ENCODE data around the gene SIGLEC8.
"Not testable (repeated sequence)": the region's sequence is repeated elsewhere in the genome, so short reads cannot be mapped to it uniquely, and the experiment has no call there.

SIGLEC8 gene

DNA sequence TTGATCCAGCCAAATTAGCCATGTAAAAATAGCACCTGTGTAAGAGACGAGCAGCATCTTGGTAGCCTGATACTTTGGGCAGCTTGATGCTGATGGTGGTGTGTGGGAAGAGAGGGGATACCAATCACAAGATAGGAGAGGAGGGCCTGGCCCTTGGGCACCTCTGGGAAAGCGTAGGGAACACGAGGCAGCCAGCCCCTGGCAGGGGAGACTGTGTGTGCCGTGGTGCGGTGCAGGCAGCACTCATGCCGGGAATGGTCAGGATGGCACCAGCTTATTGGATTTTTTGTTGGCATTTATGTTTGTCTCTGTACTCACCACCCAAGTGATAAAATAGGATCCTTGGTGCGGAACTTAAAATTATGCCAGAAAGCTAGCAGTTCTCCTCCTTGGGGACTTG lies 10.2 kb downstream of the SIGLEC8 start:
- in situ Hi-C loops (cut with MboI; ENCODE audit: low sequenced_read_pairs), result no loop called here

DNA sequence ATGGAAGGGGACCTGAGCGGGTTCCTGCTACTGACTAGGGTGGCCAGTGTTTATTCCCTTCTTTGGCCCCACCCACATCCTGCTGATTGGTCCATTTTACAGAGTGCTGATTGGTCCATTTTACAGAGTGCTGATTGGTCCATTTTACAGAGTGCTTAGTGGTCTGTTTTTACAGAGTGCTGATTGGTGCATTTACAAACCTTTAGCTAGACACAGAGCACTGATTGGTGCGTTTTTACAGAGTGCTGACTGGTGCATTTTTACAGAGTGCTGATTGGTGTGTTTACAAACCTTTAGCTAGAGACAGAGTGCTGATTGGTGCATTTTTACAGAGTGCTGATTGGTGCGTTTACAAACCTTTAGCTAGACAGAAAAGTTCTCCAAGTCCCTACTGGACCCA lies 10.7 kb downstream of the SIGLEC8 start:
- in situ Hi-C loops (cut with MboI; ENCODE audit: low sequenced_read_pairs), result not testable (repeated sequence)

DNA sequence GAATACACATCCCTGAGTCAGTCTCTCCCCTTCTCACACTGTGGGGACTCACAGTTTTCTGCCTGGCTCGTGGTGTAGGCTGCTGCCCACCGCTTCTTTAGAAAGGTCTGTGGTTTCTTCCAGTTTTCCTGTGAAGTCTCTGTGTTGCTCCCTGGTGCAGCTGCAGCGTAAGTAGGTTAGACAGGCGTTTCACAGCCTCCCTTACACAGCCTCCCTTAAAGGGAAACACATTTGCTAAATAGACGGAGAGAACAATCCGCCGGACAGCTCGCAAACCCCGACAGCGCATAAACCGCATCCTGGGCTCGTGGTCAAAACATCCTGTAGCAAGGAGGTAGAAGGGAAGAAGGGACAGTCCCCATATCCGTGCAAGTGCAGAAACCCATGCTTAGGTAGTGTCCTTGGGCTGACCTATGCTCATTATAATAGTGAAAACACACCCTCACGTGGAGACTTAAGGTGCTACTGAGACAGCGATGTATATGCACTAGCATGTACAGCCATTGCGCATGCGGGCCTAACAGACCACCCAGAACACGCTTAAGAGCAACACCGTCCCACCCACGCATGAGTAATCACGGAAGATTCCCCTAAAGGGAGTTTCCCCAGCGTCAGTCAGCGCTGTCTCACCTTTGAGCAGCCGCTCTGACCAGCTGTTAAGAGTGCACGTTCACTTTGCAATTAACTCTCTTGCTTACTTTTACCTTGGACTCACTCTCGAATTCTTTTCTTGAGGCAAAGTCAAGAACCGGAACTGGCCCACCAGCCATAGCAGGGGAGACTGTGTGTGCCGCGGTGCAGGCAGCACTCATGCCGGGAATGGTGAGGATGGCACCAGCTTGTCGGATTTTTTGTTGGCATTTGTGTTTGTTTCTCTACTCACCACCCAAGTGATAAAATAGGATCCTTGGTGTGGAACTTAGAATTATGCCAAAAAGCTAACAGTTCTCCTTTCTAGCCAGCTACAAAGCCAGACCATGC lies 16.6 kb downstream of the SIGLEC8 start:
- in situ Hi-C loops (cut with MboI; ENCODE audit: low sequenced_read_pairs), result no loop called here

DNA sequence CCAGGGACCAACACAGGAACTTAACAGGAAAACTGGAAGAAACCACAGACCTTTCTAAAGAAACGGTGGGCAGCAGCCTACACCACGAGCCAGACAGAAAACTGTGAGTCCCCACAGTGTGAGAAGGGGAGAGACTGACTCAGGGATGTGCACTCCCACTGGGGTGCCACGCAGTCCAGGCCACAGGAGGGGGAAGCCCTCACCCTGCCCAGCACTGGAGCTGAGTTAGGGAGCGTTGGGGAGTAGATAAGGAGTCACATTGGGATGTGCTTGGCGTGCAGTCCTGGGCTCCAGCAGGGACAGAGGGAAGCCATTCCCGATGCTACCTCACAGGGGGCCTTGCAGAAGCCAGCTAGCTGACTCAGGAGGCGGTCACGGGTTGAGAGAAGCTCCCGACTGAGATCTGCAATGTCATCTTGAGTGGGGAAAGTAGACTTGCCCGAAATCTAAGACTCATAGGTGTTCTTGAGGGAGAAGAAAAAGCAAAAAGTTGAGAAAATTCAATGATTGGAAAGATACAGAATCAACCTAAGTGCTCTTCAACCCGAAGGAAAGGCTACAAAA lies 17.3 kb downstream of the SIGLEC8 start:
- in situ Hi-C loops (cut with MboI; ENCODE audit: low sequenced_read_pairs), result no loop called here

DNA sequence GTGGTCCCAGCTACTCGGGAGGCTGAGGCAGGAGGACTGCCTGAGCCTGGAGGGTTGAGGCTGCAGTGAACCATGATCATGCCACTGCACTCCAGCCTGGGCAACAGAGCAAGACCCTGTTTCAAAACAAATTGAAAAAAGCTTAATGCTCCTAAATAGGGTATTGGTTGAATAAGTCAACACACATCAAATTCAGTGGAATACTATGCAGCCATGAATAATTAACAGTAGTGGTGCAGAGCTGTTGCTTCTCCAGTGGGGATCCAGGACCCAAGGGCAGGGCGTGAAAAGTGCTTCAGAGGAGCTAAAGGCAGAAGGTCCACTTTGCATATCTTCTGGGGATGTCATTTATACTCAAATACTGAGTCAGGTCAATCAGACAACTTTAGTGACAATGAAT lies 18.2 kb downstream of the SIGLEC8 start:
- in situ Hi-C loops (cut with MboI; ENCODE audit: low sequenced_read_pairs), result no loop called here

DNA sequence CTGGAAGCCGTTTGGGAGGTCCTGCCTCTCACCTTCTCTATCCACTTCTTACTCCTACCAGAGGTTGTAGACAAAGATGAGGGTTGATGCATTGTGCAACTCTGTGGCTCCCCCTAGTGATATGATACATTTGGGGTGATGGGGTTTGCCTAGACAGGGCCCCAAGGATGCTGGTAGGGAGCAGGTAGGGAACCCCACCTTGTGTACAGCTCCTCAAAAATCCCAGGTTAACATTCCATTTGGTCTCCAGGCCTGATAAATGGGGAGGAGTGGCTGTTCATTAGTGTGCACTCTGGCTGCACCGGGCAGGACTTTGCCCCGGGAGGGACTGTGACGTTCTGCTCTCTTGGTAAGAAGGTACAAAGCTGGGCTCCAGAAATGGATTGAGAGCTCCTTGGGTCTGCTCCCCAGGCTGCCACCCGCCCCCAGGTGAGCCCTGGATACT lies 19.2 kb downstream of the SIGLEC8 start:
- in situ Hi-C loops (cut with MboI; ENCODE audit: low sequenced_read_pairs), result no loop called here

DNA sequence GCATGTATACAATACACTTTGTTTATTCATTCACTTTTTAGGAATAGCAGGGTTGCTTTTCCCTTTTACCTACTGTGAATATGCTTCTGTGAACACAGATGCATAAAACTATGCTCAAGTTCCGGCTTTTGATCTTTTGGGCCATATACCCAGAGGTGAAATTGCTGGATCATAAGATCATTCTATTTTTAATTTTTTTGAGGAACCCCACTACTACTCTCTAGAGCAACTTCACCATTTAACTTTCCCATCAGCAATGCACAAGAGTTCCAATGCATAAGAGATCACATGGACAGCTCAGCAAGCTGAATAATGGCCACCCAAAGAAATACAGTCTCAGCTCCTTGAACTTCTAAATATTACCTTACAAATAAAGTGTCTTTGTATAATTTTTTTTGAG lies 23.8 kb downstream of the SIGLEC8 start:
- in situ Hi-C loops (cut with MboI; ENCODE audit: low sequenced_read_pairs), result no loop called here

DNA sequence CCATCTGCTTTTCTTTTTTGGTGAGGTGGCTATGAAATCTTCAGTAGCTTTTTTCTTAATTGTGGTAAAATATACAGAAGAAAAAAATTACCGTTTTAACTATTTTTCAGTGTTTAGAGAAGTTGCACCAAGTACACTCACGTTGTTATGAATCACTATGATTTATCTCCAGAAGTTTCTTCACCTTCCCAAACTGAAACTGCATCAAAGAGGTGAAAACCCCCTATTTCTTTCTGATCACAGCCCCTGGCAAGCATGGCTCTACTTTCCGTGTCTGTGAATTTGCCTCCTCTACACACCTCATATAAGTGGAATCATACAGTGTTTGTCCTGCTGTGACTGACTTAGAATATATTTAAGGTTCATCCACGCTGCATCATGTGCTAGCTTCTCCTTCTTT lies 25.2 kb downstream of the SIGLEC8 start:
- in situ Hi-C loops (cut with MboI; ENCODE audit: low sequenced_read_pairs), result no loop called here

DNA sequence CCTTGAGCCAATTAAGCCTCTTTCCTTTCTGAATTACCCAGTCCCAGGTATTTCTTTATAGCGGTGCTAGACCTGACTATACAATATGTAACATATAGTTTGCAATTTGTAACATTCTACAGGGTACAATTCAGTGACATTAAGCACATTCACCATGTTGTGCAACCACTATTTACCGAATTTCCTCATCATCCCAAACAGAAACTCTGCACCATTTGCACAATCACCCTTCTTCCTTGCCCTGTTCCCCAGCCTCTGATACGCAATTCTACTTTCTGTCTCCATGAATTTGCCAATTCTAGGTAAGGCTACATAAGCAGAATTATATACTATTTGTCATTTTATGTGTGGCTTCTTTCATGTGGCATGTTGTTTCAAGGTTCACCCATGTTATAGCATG lies 27.1 kb downstream of the SIGLEC8 start:
- in situ Hi-C loops (cut with MboI; ENCODE audit: low sequenced_read_pairs), result no loop called here

DNA sequence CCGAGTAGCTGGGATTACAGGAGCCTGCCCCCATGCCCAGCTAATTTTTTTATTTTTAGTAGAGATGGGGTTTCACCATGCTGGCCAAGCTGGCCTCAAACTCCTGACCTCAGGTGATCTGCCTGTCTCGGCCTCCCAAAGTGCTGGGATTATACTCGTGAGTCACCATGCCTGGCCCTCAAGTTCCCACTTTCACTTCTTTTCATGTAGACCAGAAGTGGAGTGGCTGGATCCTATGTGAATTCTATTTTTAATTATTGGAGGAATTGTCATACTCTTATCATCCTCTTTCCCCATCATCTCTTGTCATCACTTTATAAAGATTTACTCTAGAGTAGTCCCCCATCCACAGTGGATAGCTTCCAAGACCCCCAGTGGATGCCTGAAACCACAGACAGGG lies 28.0 kb downstream of the SIGLEC8 start:
- in situ Hi-C loops (cut with MboI; ENCODE audit: low sequenced_read_pairs), result no loop called here

DNA sequence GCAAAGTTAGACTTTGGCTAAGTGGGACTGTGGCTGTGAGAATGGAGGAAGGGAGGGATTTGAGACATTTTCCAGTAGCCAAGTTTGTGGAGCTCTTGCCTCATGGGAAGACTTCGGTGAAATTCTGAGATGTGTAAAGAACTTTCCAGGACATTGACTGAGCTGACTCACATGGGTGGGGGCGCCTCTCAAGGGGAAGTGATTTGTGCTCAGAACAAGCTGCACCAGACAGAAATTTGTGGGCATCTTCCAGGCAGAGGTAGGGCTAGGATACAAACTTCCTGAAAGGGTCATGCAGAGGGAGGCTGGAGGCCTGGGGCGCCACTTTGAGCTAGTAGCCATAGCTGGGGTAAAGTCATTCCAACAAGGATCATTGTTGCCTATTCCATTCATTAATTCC lies 31.1 kb downstream of the SIGLEC8 start:
- in situ Hi-C loops (cut with MboI; ENCODE audit: low sequenced_read_pairs), result no loop called here

DNA sequence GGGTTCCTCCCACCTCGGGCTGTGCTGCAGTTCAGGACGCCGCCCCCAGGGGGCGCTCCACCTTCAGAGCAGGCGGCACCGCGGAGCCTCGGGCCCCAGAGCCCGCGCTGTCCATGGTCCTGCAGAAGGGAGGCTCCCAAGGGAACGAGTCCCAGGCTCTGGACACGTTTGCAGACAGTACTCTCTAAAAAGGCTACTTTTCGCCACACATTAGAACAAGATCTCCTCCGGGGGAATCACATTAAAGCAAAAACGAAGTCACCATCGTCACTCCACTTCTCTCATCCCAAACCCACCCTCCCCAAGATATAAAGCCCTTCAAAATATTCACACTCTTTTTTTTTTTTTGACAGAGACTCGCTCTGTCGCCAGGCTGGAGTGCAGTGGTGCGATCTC lies 36.2 kb downstream of the SIGLEC8 start:
- in situ Hi-C loops (cut with MboI; ENCODE audit: low sequenced_read_pairs), result no loop called here

DNA sequence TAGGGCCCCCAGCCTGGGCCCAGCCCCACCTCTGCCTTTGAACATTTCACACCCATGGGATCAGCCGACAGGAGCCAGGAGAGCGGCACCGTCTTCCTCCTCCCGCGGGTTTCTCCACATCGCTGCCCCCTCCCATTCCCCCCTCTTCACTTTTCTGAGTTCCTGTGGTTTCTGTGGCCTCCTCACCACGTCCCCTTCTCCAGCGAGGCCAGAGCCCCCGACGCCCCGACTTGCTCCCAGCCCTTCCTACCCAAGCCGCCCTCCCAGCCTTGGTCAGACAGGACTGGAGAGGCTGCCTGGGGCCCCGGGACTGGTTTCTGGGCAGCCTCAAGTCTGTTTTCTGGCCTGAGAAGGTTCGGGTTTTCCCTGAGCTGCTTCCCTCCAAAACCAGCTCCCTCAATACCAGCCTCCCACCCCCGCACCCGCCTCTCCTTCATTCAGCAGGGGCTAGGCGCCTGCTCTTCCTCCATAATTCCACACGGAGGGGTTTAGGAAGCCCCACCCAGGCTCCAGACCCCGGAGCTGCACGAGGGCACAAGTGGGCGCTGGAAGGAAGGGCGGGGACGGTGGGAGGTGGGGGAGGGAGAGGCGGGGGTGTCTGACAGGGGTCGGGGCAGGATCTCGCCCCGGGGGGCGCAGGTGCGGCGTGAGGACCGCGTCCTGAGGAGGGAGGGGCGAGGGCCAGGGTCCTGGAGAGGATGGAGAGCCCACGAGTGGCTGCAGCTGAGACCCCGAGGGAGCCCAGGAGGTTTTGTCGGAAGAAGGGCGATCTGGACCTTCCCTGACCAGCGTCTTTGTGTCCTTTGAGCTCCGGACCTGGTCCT lies 36.8 kb downstream of the SIGLEC8 start:
- in situ Hi-C loops (cut with MboI; ENCODE audit: low sequenced_read_pairs), result no loop called here

DNA sequence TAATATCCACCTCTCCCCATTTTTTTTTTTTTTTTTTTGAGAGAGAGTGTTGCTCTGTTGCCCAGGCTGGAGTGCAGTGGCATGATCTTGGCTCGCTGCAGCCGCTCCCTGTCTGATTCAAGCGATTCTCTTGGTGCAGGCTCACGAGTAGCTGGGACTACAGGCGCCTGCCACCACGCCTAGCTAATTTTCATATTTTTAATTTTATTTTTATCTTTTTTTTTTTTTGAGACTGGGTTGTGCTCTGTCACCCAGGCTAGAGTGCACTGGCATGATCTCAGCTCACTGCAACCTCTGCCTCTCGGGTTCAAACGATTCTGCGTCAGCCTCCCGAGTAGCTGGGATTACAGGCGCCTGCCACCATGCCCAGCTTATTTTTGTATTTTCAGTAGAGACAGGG lies 37.7 kb downstream of the SIGLEC8 start:
- in situ Hi-C loops (cut with MboI; ENCODE audit: low sequenced_read_pairs), result not testable (repeated sequence)

DNA sequence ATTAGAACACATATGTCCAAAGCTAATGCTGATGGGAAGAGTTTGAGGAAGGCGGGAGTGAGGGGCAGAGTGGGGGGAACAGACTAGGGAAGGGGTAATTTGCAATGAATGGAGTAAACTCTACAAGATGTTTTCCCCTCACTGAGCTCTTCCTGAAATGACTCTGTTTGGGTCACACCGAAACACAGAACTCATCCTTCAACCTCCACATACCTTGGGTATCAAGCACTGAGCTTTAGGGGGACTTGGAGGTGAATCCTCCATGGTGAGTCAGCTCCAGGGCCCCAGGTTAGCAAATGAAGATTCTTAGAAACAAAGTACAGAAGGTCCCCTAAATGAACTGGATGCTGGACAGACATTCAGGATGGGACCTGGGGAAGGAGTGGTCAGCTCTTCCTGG lies 39.5 kb downstream of the SIGLEC8 start:
- in situ Hi-C loops (cut with MboI; ENCODE audit: low sequenced_read_pairs), result no loop called here

DNA sequence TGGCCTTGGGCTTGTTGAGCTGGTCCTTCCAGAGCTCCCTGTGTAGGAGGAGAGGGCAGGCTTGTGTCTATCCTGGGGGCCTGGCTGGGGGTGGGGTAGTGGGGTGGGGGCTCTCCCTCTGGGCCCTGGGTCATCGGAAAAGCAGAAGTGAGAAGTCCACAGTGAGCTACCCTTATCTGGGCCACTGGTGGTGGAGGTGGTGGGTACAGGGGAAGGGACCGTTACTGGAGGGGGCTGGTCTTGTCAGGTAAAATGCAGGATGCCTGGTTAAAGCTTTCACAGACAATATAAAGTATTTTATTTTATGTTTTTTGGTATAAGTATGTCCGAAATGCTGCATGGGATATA lies 40.5 kb downstream of the SIGLEC8 start:
- in situ Hi-C loops (cut with MboI; ENCODE audit: low sequenced_read_pairs), result no loop called here

DNA sequence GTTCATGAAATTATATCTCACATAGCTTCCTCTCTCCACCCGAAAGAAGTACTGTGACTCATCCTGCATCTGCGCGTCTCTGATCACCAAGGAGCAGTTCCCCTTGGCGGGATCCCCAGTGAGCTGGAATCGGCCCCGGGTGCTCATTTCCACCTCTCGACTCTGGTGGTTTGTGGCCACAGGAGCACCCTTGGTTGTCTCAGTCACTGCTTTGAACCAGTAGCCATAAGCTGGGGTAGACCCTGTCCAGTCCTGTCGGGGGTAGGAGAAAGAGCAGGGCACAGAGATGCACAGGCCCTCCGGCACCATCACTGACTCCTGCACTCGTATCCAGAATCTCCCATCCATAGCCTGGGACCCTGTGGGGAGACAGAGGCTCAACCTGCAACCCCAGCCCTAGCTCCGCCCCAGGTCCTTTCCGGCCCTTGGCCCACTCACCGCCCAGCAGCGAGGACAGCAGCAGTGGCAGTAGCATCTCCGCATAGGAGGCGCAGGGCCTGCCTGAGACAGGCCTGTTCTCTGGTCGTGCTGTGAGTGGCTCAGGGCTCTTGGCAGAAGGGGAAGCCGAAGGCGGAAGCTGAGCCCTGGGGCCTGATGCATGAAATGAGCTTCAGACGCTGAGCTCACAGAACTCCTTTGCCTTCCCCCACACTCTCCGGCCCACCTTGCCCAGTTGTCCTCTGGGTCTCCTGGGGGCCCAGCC lies 41.0 kb downstream of the SIGLEC8 start, which contains the start of gene SIGLEC10:
TSS of gene SIGLEC10 (minus strand) at position 536 of the 703 bp plus-strand sequence. CDS start at position 475, 61 bp downstream.
- in situ Hi-C loops (cut with MboI; ENCODE audit: low sequenced_read_pairs), result no loop called here

DNA sequence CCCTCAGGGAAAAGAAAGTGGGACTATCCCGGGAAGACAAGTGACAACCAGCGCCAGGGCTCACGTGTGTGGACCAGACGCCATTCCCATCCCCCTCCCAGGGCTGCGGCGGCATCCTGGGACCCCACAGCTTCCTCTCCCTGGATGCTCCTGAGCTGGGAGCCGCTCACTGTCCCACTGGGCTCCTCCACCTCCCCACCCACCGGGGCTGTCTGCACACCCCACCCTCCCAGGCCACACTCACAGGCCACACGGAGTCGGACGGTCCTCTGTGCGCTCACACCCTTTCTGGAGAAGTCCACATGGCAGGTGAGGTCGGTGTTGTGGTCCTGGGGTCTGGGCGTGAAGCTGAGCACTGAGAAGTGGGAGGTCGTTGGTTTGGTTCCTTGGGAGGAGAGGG lies 41.8 kb downstream of the SIGLEC8 start:
- in situ Hi-C loops (cut with MboI; ENCODE audit: low sequenced_read_pairs), result not testable (repeated sequence)

DNA sequence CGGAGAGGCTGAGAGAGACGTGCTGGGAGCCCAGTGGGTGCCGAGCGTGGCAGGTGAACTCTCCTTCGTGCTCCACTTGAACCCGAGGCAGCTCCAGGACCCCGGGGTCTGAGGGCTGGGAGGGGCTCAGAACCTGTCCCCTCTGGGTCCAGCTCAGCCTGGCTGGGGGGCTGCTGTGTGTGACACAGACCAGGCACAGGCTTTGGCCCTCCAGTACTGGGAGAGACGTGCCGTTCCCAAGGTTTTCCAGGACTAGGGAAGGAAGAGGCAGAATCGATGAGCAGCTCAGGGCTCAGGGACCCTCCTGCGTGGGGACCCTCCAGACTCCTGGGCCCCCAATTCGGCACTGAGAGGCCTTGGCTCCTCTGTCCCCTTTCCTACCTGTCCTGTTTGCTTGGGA lies 43.1 kb downstream of the SIGLEC8 start:
- in situ Hi-C loops (cut with MboI; ENCODE audit: low sequenced_read_pairs), result no loop called here

DNA sequence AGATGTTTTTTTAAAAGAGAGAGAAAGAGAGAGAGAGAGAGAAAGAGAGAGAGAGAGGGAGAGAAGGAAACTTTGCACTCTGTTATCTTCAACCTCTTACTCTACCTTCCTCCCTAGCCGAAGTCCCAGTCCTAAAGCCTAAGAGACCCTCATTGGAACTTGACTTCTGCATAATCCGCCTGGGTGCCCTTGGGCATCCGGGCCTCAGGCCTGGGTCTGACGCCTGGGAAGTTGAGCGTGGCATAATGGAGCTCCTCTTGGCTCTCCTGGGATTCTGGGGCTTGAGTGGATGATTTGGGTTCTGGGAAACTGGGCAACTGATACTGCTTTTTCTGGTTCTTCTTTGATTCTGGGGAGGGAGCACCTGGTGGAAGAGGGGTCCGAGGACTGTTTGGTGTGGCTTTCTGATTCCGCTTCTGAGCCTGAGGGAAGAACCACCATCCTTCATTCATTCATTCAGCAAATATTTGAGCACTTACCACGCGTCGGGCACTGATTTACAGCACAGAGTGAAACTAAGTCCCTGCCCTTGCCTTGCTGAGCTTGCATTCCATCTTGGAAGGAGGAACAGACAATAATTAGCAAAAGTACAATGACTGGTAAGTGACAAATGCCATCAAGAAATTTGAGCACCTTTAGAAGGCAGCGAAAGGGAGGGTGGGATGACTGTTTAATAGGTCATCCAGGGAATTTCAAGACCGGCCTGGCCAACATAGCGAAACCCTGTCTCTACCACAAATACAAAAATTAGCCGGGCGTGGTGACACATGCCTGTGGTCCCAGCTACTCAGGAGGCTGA lies 47.1 kb downstream of the SIGLEC8 start:
- in situ Hi-C loops (cut with MboI; ENCODE audit: low sequenced_read_pairs), result no loop called here
